Measurements from ENCODE around the gene ARPC1A. TPM values are rescaled to one million over a fixed set of nuclear protein-coding genes. Genes with fewer than 3 reads are reported as not detected.

ARPC1A gene
- total RNA-seq, 1 donor from 2014 or later = 105 TPM

DNA sequence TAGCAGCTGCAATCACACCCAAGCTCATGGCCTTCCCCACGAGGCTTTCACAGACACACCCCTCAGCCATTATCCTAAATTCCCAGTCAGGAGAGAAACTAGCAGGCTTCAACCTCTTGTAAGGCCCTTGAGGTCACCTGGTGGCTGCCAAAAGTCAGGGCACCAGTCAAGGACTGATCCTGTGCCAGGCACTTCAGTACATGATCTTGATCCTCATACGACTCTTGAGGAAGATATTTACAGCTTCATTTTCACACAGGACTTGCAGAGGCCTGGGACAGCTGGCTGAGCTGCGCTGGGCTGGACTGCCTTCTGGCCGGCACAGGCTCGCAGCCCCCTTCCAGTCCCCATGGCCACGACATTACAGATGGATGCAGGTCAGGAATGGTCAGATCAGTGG lies 73.9 kb downstream of the ARPC1A start:
- H3K36me3 Mint-ChIP-seq (ENCODE audit: unreplicated experiment) = peaks cover 45% of the 10 kb centered on the region
- H3K27me3 Mint-ChIP-seq (ENCODE audit: unreplicated experiment) = no peaks in the 10 kb centered on the region
- H3K4me1 Mint-ChIP-seq (ENCODE audit: unreplicated experiment) = peaks cover 8% of the 10 kb centered on the region

GRCh38 chr7:99402854-99403253 lies 77.2 kb downstream of the ARPC1A start:
- Mint-ChIP-seq H3K36me3 (ENCODE audit: unreplicated experiment) (peaks cover 36% of the 10 kb centered on the region), H3K27me3 (ENCODE audit: unreplicated experiment) (no peaks in the 10 kb centered on the region), H3K27ac (ENCODE audit: unreplicated experiment) (no peak overlapping the region), H3K9me3 (ENCODE audit: unreplicated experiment) (no peaks in the 10 kb centered on the region), H3K4me1 (ENCODE audit: unreplicated experiment) (peaks cover 22% of the 10 kb centered on the region), H3K4me3 (ENCODE audit: unreplicated experiment) (no peak overlapping the region)
- DNase-seq (ENCODE audit: extremely low spot score, unreplicated experiment) = no peak
- TF ChIP-seq CTCF (IDR thresholded peaks at IDR 0.05) = no peak

More for the DNA sequence above, 73.9 kb downstream of the ARPC1A start:
- no peak for TF ChIP-seq CTCF (IDR thresholded peaks at IDR 0.05)
- H3K4me3 Mint-ChIP-seq (ENCODE audit: unreplicated experiment) = no peak overlapping the region
- H3K27ac Mint-ChIP-seq (ENCODE audit: unreplicated experiment) = no peak overlapping the region
- DNase-seq (ENCODE audit: extremely low spot score, unreplicated experiment) = no peak
- no peaks in the 10 kb centered on the region for H3K9me3 Mint-ChIP-seq (ENCODE audit: unreplicated experiment)

GRCh38 chr7:99403764-99404163 lies 78.1 kb downstream of the ARPC1A start:
- no peak overlapping the region for H3K4me3 Mint-ChIP-seq (ENCODE audit: unreplicated experiment)
- TF ChIP-seq CTCF (IDR thresholded peaks at IDR 0.05) = no peak
- H3K27me3 Mint-ChIP-seq (ENCODE audit: unreplicated experiment) = no peaks in the 10 kb centered on the region
- H3K36me3 Mint-ChIP-seq (ENCODE audit: unreplicated experiment) = peaks cover 32% of the 10 kb centered on the region
- DNase-seq (ENCODE audit: extremely low spot score, unreplicated experiment) = no peak
- no peak overlapping the region for H3K27ac Mint-ChIP-seq (ENCODE audit: unreplicated experiment)
- no peaks in the 10 kb centered on the region for H3K9me3 Mint-ChIP-seq (ENCODE audit: unreplicated experiment)
- H3K4me1 Mint-ChIP-seq (ENCODE audit: unreplicated experiment) = peaks cover 17% of the 10 kb centered on the region

DNA sequence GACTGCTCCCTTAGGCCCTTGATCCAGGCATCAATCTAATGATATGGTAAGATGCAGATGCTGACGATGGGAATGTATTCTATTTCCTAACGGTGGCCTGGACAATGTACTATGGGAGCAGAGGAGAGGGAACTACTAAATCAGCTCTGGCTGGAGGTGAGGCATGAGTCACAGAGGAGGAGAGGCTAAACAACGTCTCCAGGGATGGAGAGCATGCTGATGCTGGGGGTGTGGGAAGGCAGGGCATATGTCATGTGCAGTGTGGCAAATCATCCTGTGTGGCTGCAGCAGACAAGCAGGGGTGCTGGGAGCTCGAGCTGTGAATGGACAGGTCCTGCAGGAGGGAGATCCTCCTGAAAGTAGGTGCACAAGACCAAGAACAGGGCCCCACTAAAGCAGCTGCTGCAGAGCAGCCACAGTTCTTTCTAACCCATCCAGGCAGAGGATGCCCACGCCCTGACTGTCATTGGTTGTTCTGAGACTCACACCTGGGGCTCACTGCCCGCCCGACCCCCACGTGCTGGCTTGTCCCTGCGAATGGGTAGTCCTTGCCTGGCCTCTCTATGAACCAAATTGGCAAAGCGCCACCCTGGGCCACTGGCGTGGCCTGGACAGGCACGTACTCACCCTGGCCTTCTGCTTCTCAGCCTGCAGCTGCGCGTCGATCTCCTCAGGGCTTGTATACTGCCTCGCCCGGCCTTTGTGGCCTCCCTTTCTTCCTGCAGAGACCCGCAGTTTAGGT lies 78.7 kb downstream of the ARPC1A start:
- peaks cover 18% of the 10 kb centered on the region for H3K4me1 Mint-ChIP-seq (ENCODE audit: unreplicated experiment)
- no peaks in the 10 kb centered on the region for H3K9me3 Mint-ChIP-seq (ENCODE audit: unreplicated experiment)
- no peak overlapping the region for H3K27ac Mint-ChIP-seq (ENCODE audit: unreplicated experiment)
- DNase-seq (ENCODE audit: extremely low spot score, unreplicated experiment) = no peak
- peaks cover 30% of the 10 kb centered on the region for H3K36me3 Mint-ChIP-seq (ENCODE audit: unreplicated experiment)
- no peaks in the 10 kb centered on the region for H3K27me3 Mint-ChIP-seq (ENCODE audit: unreplicated experiment)
- no peak for TF ChIP-seq CTCF (IDR thresholded peaks at IDR 0.05)
- no peak overlapping the region for H3K4me3 Mint-ChIP-seq (ENCODE audit: unreplicated experiment)

DNA sequence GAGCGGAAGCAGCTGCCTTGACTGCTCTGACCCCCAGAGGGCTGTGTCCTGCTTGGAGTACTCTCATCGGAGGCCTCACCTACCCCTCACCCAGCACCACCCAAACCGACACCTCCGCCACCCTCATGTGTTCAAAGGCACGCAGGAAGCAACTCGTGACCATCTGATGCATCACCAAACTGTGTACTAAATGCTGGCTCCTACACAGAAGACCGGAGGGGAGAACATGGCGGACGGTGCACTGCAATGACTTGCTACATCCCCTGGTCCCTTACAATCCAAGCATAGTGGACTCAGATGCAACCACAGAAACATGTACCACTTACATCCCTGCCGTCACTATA lies 79.3 kb downstream of the ARPC1A start:
- Mint-ChIP-seq H3K27ac (ENCODE audit: unreplicated experiment) (no peak overlapping the region), H3K36me3 (ENCODE audit: unreplicated experiment) (peaks cover 30% of the 10 kb centered on the region), H3K4me3 (ENCODE audit: unreplicated experiment) (no peak overlapping the region), H3K27me3 (ENCODE audit: unreplicated experiment) (no peaks in the 10 kb centered on the region), H3K4me1 (ENCODE audit: unreplicated experiment) (peaks cover 22% of the 10 kb centered on the region), H3K9me3 (ENCODE audit: unreplicated experiment) (no peaks in the 10 kb centered on the region)
- no peak for TF ChIP-seq CTCF (IDR thresholded peaks at IDR 0.05)
- no peak for DNase-seq (ENCODE audit: extremely low spot score, unreplicated experiment)
